Muscle layer of duodenum (tissue), 2 donors: ENCODE measurements around the gene ILDR1.
"Not testable (repeated sequence)": the region's sequence is repeated elsewhere in the genome, so short reads cannot be mapped to it uniquely, and the experiment has no call there.

Experiments
- H3K27ac ChIP-seq: one replicate; pipeline ENCODE4 v1.7.0; 2013; ENCODE audit warnings: mild to moderate bottlenecking, low read length
- H3K27me3 ChIP-seq: one replicate; pipeline ENCODE4 v1.7.0; 2013; ENCODE audit warnings: low read depth, mild to moderate bottlenecking, control low read depth, low read length
- H3K36me3 ChIP-seq, 2 donors: one replicate each; pipeline ENCODE4 v1.7.0; 2013; ENCODE audit warnings: low read length in 2 of 2, control low read depth in 1 of 2, mild to moderate bottlenecking in 1 of 2; ENCODE audit not compliant: insufficient read depth in 2 of 2, control insufficient read depth in 1 of 2
- H3K4me1 ChIP-seq, 2 donors: one replicate each; pipeline ENCODE4 v1.7.0; 2013; ENCODE audit warnings: low read length in 2 of 2, mild to moderate bottlenecking in 2 of 2, control low read depth in 1 of 2, moderate library complexity in 1 of 2; ENCODE audit not compliant: insufficient read depth in 2 of 2, control insufficient read depth in 1 of 2
- H3K4me3 ChIP-seq, 2 donors: one replicate each; pipeline ENCODE4 v1.7.0; 2013; ENCODE audit warnings: low read length in 2 of 2, low read depth in 1 of 2, mild to moderate bottlenecking in 1 of 2
- H3K9me3 ChIP-seq, 2 donors: one replicate each; pipeline ENCODE4 v1.7.0; 2013; ENCODE audit warnings: low read length in 2 of 2, control low read depth in 1 of 2, mild to moderate bottlenecking in 1 of 2; ENCODE audit not compliant: control insufficient read depth in 1 of 2
- donor health status: healthy.

The ILDR1 gene

GRCh38 chr3:121938141-121938855 is 83.7 kb downstream of the ILDR1 start:
- not testable (repeated sequence) for H3K9me3 ChIP-seq, H3K4me1 ChIP-seq, H3K27ac ChIP-seq, H3K4me3 ChIP-seq, H3K36me3 ChIP-seq, H3K27me3 ChIP-seq
